K562 (cell line): Measurements from ENCODE around the gene OPA1.

Experiments
- CTCF ChIP-seq, 3 experiments: IDR thresholded peaks in 2 of 3; conservative IDR thresholded peaks in 1 of 3; 2 replicates each; pipeline ENCODE4 v1.5.1; 2011 to 2012; ENCODE audit warnings: low read length in 3 of 3, mild to moderate bottlenecking in 3 of 3, control low read depth in 2 of 3, improper control_type of control experiment in 1 of 3, inconsistent platforms in 1 of 3, low read depth in 1 of 3, mixed read lengths in 1 of 3, moderate library complexity in 1 of 3; ENCODE audit not compliant: insufficient read depth in 2 of 3
- GABPA ChIP-seq: fragments of 200-800 bp; sonication (Bioruptor generic); conservative IDR thresholded peaks from 2 replicates; pipeline ENCODE4 v1.6.1; 2016; ENCODE audit warnings: low read depth, missing genetic modification characterization, missing compliant biosample characterization
- HNRNPL ChIP-seq: fragments of 200-400 bp; formaldehyde crosslinking; IDR thresholded peaks from 2 replicates; pipeline ENCODE4 v1.6.1; 2017; ENCODE audit warnings: low read depth, mild to moderate bottlenecking, low read length
- MYC ChIP-seq, 2 experiments: fragments of 250-450 bp in 1 of 2; sonication (Bioruptor Pico) in 1 of 2; IDR thresholded peaks; 2 replicates each; pipeline versions ENCODE4 v1.5.1 to v1.6.1; 2012 to 2021; ENCODE audit warnings: low read depth in 2 of 2, borderline replicate concordance in 1 of 2, improper control_type of control experiment in 1 of 2, low read length in 1 of 2, mild to moderate bottlenecking in 1 of 2, moderate library complexity in 1 of 2
- RAD21 ChIP-seq, 2 experiments: fragments of 250-450 bp in 1 of 2; fragments of 450-650 bp in 1 of 2; sonication (Bioruptor Pico) in 1 of 2; formaldehyde crosslinking in 1 of 2; IDR thresholded peaks in 1 of 2; conservative IDR thresholded peaks in 1 of 2; 2 replicates each; pipeline versions ENCODE4 v1.4.0 to v1.8.0; 2020 to 2022; ENCODE audit warnings: mild to moderate bottlenecking in 2 of 2, moderate library complexity in 1 of 2
- RUNX1 ChIP-seq: sonication (generic); IDR thresholded peaks from 2 replicates; pipeline ENCODE4 v1.6.1; 2016; ENCODE audit warnings: antibody characterized with exemption, low read depth
- SRSF9 ChIP-seq: fragments of 200-400 bp; formaldehyde crosslinking; IDR thresholded peaks from 2 replicates; pipeline ENCODE4 v1.6.1; 2017; ENCODE audit warnings: low read depth, low read length, borderline replicate concordance
- XRCC4 ChIP-seq: IDR thresholded peaks from one replicate; pipeline ENCODE4 v1.6.1; 2011; ENCODE audit not compliant: insufficient read depth, insufficient read length; ENCODE audit errors: extremely low read depth
- ZNF3 ChIP-seq: fragments of 250-450 bp; sonication (Bioruptor Pico); IDR thresholded peaks from 2 replicates; pipeline ENCODE4 v1.5.0; 2021; ENCODE audit warnings: mild to moderate bottlenecking, moderate library complexity

- no peak for TF ChIP-seq ZNF3 (CRISPR knock-in tag)
- no peak for TF ChIP-seq GABPA
- TF ChIP-seq RUNX1 = no peak
- no peak for TF ChIP-seq SRSF9
- no peak for TF ChIP-seq RAD21 (CRISPR knock-in tag; conservative IDR thresholded peaks at IDR 0.05 in 1 of 2, IDR thresholded peaks at IDR 0.05 in 1 of 2)
- no peak for TF ChIP-seq XRCC4
- no peak for TF ChIP-seq HNRNPL
- no peak for TF ChIP-seq CTCF (IDR thresholded peaks at IDR 0.05 in 2 of 3, conservative IDR thresholded peaks at IDR 0.05 in 1 of 3; ENCODE audit: insufficient read depth in 2 of 3, low read depth in 1 of 3, low read length in 3 of 3)
- no peak for TF ChIP-seq MYC (IDR thresholded peaks at IDR 0.05; ENCODE audit: low read depth, low read length)
- no peak for TF ChIP-seq MYC (CRISPR knock-in tag; IDR thresholded peaks at IDR 0.05; ENCODE audit: borderline replicate concordance, low read depth)
Measured at GRCh38 chr3:193560091-193560490, 32.9 kb upstream of the OPA1 start.
